GM21381 (cell line): ENCODE measurements around the gene NEDD4L.
"Not testable (repeated sequence)": the region's sequence is repeated elsewhere in the genome, so short reads cannot be mapped to it uniquely, and the experiment has no call there.

Experiments
- ATAC-seq: cut with Tn5 transposase; IDR thresholded peaks from one replicate; pipeline ENCODE4 v1.9.1; 2021; ENCODE audit warnings: mild to moderate bottlenecking, moderate library complexity; ENCODE audit not compliant: unreplicated experiment

Gene NEDD4L

DNA sequence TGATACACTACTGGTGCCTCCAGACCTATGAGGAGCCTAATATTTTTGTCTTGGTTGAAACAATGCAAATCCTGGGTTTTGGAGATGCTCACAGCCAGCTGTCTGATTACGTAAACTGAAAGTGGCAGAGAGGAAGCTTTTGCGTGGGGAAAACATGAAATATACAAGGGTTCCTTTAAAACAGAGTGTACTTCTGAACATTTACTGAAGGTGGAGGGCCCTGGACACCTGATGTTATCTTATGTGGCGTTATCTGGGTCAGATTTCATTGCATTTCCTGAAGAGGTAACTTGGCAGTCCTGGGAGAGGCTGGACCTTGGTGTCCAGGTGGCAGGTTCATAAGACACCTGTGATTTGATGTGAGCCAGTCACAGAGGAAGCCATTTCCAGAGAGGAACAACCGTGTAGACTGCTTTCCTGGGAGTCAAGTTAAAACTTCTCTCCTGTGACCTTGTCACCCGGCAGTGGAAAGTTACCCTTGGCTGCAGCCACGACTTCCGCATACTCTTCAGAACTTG lies 105.0 kb downstream of the NEDD4L start:
- ATAC-seq: no peak

DNA sequence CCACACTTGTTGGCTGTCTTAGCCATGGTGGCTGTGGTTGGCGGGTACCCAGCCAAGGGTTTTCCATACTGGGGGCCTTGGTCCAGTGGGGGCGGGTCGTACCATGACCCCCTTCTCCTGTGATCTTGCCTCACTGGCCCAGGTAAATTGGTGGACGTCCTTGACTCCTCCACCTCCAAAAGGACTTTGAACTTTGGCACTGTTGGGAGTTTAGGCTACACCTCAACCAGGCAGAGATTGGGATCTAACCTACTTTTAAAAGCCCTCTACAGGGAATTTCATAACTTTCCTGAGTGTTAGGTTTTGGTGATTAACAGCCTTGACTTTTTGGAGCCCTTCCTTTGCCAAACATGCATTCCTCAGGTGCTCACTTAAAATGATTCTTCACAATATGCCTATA lies 106.7 kb downstream of the NEDD4L start:
- ATAC-seq: no peak

DNA sequence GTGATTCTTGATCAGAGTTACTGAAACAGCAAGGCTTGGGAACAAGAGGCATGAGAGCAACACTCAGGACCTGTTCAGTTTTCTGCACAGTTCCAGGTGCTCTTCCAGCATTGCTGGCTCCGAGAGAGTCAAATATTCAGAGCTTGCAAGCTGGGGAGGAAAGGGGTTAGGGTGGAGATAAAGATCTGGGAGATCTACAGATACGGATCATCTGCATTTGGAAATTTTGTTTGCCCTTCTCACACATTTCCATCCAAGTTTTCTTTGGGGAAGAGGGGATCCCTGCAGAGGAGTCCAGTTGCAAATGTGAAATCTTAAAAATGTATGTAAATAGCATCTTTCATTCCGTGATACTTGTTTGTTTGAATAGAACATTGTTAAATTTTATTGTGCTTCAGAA lies 108.2 kb downstream of the NEDD4L start:
- ATAC-seq: no peak

DNA sequence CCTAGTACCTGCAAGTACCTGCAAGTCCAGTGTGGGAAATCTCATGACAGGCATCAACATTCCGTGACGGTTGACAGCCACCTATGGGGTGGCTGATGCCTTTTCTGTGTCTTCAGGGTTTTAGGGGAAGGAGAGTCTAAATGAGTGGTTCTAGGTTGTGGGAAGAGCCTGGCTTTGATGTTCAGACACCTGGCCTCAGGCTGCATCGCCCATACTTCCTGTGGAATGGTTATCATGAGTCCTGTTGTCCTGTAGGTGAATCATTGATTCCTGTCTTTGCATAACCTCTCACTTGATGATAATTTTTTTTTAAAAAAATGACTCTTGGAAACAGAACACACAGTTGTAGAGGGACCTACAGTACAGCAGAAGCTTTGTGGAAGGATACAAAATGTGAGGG lies 108.9 kb downstream of the NEDD4L start:
- no peak for ATAC-seq

DNA sequence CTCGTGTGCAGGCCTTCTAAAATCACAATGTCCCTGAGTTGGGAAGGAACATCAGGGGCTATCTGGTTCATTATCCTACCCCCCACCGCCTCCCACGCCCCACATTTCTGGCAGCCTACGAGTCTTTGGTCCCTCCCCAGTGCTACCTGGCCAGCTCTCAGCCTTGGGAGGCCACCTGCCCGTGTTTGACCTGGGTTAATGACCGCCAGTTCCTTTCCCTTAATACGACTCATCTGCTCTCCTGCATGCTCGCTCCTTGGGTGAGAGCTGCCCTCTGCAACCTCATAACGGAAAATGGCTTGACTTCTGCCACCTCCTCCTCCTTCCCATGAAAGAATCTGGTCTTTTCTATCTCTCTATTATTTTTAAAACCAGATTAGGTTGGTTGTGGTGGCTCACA lies 112.5 kb downstream of the NEDD4L start:
- ATAC-seq: no peak

DNA sequence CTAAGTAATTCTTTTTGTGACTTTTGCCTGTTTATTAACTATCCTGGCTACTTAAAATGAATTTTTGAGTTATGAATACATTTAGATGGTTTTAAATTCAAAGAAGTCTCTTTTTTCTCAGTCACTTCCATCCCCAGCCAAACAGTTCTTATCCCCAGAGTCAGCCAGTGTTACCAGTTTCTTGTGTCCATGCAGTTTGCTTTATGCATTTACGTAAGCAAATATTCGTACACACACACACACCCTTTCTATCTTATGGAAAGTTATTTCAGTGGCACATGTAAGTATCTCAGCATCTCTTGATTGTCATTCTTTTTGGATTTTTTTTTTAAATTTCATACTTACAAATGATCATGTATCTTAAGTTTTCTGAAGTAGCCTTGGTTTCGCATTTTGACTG lies 113.2 kb downstream of the NEDD4L start:
- no peak for ATAC-seq

DNA sequence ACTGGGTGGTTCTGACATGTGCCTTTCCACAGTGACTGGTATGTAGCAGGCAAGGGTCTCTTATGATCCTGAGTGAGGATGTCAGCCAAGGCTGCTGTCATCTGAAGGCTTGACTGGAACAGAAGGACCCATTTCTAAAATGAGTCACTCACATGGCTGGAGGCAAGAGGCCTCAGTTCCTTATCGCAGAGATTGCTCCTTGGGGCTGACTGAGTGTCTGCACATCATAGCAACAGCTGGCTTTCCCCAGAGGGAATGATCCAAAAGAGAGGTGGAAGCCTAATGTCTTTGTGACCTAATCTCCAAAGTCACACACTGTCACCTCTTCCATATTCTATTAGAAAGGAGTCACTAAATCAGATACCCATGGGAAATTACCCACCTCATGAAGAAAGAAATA lies 114.0 kb downstream of the NEDD4L start:
- no peak for ATAC-seq

DNA sequence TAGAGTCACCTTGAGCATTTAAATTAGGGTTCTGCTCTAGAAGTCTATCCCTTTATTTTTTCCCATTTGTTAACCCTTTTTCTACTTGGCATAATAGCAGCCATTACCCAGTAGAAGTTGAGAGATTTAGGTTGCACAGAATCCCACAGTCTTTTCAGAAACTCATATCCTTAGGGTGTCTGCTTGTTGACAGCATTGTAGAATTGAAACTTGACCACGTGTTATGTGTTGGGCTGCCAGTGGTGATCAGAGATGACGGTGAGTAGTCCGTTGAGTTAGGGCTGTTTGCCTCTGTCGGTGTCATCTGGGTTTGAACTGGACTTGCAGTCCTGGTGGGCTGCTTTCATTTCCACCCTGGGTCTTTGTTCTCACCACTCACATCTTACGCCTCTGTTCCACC lies 114.4 kb downstream of the NEDD4L start:
- no peak for ATAC-seq

DNA sequence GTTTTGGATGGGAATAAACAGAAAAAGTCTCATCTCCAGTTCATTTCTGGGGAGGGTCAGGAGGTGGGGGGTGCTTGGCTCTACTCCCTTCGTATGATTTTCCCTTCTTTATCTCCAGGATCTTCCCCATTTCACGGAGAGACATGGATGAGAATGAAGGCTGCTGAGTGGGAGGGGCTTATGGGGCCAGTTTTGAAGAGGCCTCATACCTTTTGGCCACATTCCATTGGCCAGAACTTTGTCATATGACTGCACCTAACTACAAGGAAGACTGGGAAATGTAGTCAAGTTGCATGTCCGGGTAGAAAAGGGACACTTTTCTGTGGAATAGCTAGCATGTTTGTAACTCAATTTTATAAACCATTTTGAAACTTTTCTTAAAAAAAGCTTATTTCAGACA lies 117.6 kb downstream of the NEDD4L start:
- ATAC-seq: no peak

DNA sequence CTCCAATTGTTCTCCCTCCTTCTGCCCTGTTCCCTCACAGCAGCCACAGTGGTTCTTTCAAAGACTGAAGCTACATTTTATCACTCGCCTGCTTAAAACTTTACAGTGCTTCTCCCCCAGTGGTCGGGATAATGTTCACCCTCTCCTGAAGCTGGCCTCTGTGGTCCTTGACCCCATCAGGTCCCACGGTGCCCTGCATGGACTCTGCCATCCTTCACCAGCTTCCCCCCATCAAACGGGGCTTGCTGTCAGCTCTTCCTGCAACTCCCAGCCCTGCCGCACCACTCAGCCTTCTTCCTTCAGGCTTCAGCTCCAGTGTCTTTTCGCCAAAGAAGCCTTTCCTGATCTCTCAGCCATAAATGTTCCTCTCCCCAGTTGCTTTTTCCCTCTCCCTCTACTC lies 118.1 kb downstream of the NEDD4L start:
- no peak for ATAC-seq

DNA sequence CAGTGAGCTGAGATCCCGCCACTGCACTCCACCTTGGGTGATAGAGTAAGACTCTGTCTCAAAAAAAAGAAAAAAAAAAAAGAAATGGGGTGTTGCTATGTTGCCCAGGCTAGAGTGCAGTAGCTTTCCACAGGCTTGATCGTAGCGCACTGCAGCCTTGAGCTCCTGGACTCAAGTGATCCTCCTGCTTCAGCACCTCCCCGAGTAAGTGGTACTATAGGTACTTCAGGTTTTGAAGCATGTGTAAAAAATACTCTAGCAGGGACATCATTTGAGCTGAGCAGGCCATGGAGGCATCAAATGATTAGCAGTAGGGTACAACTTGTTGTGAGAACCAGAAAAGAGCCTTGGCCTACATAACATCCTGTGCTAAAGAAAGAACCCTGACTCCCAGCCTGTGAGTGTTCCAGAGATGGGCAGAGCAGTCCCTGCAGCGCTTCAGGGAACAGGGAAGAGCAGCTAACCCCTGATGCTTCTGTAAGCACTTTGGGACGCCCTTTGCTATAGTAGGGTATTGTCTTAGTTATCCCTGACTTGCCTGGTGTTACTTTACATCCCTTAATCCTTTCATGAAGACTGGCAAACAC lies 119.1 kb downstream of the NEDD4L start:
- ATAC-seq: no peak

DNA sequence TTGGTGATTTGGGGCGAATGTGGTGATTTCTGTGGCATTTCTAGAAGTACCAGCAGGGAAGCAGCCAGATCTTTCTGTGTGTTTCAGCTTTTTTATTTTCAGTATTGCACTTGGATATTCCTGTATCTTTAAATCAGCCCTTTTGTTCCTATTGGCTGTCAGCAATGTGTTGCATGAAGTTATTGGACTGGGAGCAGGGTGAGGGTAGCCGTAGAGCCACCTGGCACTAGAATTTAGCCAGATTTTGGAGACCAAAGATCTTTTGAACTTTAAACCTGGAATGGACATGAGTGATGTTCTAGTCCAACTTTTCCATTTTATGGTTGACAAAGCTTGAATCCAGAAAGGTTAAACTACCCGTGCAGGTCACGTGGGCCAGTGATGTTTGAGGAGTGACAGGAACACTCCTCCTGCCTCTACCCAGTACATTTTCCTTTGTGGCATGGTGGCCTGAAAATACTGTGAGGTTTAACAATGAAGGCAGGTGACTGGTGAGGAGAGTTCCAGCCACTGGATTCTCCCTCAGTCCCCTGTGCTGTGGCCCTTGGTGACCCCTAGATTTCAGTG lies 122.3 kb downstream of the NEDD4L start:
- no peak for ATAC-seq

DNA sequence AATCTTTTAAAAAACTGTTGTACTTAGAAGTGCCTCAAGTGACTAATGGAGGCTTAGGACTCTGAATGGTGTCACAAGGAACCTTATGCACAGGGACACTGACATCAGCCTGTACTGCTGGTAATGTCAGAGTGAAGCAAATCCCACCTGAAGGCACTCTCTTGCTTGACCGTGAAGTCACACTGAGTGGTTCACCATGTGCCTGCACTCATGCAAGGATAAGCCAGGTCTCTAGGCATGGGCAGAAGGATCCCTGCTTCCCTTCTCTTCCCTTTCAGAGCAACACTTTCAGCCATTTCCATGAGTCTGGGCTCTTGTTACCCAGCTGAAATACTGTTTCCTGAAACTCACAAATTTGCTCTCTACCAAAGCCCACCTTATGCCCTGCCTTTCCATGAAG lies 123.0 kb downstream of the NEDD4L start:
- ATAC-seq: no peak

DNA sequence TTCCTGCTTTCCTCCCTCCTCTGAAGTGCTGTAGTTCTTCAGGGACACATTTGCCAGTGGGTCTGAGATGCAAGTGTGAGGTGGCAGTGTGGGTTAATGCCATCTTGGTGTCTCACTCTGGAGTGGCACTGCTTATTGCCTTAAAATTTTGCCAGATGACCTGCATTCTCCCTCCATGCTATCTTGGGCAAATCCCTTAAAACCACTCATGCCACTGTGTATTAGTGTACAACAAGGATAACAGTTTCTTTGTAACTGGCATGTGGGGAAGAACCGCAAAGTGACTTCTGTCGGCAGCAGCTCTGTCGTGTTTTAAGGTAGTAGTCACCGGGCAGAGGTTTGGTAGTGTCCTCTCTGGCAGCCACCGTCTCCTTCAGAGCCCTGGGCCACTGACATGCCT lies 124.2 kb downstream of the NEDD4L start:
- ATAC-seq: no peak

DNA sequence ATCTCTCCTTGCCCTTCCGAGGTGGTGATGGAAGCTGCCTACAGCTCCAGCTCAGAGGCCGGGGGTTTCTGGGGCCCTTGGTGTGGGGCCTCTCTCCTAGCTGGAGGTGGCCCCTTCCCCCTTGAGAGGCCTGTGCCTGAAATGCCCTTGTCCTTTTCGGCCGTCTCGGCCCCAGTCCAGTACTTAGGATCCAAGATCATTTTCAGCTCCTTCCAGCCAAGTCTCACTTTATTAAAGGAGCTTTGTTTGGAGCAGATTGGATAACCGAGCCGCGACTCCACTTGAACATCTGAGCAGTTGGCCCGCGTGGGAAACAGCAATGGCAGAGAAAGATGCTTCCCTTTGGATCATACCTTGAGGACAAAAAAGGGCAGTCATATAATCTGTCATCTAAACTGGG lies 125.0 kb downstream of the NEDD4L start:
- ATAC-seq: no peak

DNA sequence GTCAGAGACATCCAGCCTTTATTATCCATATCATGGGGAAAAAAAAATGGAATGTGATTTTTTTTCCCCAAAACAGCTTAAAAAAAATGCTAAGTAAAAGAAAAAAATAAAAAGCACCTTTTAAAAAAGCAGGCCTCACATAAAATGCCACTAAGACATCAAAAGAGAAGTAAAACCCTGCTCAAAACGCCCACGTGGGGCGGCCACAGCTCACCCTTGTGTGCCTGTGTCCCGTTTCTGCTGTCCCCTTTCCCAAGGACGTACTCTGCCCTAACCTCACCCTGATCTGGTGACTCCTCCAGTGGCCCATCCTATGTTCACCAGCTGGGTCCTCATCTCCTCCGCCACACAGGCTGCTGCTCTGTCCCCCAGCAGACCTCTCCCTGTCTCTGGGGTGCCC lies 125.4 kb downstream of the NEDD4L start:
- ATAC-seq: no peak

DNA sequence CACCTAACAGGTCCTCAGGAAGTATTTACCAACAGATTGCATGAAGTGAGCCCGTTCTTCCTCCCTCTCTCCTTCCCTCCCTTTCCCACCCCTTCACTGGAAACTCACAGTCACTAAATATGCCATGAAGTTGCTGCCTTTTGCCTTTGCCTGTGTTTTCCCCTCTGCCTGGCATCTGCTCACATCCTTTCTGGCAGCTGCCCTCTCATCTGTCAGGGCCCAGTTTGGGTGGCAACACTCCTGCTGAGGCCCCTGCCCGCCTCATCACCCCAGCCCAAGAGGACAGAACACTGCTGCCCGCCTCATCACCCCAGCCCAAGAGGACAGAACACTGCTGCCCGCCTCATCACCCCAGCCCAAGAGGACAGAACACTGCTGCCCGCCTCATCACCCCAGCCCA lies 126.0 kb downstream of the NEDD4L start:
- not testable (repeated sequence) for ATAC-seq

DNA sequence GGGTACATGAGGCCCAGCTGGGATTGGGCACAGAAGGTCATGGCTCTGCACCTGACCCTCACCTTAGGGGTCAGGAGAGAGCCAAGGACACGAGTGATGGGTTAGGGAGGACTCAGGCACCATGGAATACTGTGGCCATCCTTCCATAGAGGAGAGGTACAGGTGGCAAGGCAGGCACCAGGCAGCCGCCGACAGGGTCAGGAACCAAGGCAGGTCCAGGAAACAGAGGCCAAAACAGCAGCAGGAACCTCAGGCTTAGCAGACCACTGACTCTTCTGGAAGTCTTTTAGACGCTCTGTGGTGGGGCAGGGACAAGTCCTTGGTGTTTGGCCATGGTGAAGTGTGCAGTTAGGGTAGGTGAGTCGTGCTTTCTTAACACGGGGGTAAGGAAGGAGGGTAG lies 128.0 kb downstream of the NEDD4L start:
- ATAC-seq: no peak

DNA sequence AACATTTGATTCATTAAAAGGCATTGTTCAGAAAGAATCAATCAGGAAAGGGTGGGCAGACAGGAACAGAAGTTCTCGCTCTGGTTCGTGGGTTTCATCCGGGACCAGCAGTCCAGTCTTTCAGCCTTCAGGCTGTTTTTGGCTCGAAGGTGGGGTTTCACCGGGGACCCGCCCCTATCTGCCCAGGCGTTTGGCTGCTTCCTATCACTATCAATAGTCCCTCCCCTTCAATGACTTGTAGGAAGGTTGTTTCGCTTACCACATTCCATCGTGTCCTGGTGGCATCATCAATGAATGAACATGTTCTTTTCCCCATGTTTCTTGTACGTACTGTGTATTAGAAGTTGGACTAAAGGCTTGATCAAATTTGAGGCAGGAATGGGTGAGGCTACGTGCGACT lies 130.3 kb downstream of the NEDD4L start:
- no peak for ATAC-seq

DNA sequence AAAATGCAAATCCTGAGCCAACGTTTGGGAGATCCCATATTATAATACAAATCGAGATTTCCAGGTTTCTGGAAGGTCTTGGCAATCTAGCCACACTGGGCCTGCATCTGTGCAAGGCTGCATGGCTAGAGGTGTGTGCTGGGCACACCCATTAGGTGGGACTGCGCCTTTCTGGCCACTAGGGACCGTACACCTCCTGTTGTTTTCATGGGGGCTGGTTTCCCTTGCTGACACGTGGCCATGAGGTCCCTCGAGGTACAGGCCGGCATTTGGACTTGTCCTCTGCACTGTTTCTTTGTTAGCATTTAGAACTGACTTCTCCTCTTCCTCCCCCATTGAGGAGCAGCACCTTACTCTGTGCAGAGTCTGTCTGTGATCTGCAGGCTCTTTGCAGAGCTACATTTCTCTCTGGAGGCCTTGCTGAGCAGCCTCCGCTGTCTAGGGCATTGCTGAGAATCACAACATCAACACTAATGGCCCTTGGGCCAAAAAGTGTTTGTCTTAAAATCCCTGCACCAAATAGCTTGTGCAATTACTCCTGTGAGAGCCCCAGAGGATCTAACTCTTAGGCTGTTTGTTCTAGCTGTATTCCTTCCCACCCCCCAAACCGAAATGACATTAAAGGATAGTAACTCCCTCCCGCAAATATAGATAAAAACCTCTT lies 131.2 kb downstream of the NEDD4L start:
- no peak for ATAC-seq

DNA sequence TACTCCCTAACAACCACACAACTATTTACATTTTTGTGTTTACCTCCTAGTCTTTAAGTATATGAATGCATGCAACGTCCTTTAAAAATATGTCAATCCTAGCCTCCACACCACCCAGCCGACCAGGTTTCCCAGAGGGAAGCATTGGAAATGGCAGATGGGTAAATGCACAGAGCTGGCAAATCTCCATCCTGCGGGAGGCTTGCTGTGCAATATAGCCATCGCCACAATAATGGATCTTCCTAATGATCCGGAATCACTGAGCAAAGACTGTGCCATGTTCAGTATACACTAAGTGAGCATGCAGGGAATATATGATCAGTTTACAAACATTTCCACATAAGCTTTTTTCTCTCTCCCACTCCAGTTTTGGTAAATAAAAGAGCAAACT lies 131.8 kb downstream of the NEDD4L start:
- no peak for ATAC-seq

DNA sequence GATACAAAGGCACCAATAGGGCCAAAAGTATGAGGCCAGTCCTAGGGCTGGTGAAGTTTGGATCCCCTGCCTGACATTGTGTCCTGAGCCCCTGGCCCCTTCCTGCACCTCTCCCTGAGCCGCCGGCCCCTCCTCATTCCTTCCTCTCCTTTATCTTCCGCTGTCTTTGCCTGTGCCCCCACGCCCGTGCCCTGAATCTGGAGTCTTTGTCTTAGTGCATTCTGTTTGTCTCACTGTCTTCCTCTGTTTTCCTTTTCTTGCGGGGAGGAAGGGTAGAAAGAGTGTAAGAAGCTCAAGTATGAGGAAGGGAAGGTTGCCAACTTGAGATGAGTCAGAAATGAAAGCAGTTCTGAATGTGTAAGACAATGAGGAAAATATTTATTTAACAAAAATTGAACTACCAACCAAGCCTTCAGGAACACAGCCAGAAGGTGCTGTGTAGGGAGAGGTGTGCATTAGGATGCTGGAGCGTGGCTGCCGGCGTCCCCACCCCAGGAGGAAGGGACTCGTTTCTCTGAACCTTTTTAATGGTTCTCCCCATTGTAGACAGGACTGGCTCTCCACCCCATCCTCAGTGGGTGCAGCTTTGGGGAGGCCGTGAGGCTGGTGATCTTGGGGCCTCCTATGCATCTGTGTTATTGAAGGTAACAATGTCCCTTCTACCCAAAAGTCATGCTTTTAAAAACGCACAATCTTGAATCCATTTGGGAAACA lies 133.1 kb downstream of the NEDD4L start:
- no peak for ATAC-seq
